ENCODE data around the gene FHIT.

The FHIT gene

DNA sequence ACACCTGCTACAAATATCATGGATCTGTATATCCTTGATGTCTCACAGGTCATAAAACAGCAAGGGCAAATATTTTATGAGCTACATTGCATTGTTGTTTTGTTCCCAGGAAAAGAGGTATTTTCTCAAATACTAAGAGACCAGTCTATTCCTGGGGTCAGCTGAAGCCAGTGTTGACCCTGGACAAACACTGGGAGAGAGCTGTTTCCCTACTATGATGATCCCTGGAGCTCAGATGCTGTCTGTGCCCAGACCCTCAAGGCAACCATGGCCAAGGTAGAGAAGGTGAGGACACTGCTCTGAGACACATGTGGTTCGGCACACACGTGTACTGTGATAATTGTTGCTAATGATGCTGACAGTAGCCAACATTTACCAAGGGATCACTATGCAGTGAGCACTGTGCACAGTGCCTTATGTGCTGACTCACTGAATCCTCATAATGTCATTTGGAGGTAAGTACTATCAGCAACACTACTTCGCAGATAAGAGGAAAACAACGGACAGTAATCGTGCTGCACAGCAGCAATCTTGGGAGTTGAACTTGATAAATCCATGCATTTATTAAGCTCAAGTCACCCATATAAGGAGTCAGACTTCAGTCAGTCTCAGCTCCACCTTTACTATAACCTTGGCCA, 943.6 kb downstream of the FHIT start:
- DNase-seq, result no peak

DNA sequence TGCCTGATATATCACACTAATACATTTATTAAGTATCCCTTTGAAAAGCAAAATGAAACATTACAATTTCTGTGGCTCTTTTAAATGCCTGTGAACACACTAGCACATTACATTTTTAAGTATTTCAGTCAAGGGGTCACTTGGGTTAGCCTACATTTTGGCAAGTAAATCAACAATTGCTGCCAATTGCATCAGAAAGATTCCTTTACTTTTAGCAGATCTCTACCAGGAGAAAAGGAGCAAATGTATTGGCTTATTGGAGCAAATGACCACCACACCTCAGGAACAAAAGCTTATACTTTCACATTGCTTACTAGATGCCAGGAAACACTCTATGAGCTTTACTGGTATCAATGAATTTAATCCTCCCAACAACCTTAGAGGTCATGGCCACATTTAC, 947.1 kb downstream of the FHIT start:
- DNase-seq, result no peak

- no peak for DNase-seq
Observed at GRCh38 chr3:60303160-60303559, 948.1 kb downstream of the FHIT start.

- no peak for DNase-seq
Observed at GRCh38 chr3:60301142-60301541, 950.1 kb downstream of the FHIT start.

GRCh38 chr3:60298141-60298540, 953.1 kb downstream of the FHIT start:
- DNase-seq, result peak; percentile 27

- no peak for DNase-seq
Observed at GRCh38 chr3:60294181-60294580, 957.1 kb downstream of the FHIT start.

DNA sequence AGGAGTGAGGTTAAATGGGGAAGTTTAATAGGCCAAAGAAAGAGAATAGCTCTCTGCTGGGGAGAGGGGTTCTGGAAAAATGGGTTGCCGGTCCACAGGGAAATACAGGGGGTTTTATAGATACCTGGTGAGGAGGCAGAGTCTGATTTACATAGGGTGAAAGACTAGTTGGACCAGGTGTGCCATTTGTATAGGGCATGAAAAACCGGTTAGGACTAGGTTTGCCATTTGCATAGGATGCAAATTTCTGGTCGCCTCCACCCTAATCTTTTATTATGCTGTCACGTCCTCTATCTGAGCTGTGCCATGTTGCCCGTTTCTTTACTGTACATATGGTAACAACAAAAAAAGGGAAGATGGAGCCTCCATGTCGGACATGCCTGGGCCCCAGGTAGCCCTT, 960.1 kb downstream of the FHIT start:
- DNase-seq, result no peak

GRCh38 chr3:60290122-60290492, 961.1 kb downstream of the FHIT start:
- DNase-seq, result no peak

DNA sequence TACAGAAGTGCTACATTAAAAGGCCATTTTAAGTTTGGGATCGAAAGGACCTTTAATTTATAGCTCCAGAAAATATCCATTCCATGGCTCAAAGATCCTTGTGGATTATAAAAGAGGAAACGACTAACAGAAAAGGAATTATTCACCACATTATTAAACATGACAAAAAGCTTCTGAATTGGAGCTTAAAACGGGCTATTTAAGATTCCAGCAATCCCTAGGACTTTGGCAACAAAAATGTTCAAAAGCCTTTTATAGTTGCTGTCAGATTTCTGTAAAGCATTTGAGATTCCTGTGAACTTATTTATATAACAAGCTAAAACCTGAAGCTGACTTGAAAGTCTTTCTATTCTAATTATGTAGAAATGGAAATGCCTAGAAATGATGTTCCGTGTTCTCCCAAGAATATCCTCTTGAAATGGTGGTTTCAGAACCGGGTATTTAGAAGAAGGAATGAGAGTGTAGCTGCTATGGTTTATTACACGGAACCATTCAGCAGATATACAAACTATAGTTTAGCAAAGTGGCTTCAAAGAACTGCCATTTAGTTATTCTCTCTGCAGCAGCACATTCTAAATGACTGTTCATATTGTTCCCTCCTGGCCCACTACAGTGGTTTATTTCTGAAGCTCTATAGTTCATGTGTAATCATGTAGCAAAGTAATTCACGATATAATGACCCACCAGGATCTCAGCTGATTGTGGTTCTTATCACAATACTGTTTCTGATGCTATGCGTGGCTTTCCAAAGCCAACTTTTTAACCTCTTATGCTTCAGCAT, 961.7 kb downstream of the FHIT start:
- DNase-seq, result no peak

GRCh38 chr3:60282866-60283265, 968.4 kb downstream of the FHIT start:
- no peak for DNase-seq

DNA sequence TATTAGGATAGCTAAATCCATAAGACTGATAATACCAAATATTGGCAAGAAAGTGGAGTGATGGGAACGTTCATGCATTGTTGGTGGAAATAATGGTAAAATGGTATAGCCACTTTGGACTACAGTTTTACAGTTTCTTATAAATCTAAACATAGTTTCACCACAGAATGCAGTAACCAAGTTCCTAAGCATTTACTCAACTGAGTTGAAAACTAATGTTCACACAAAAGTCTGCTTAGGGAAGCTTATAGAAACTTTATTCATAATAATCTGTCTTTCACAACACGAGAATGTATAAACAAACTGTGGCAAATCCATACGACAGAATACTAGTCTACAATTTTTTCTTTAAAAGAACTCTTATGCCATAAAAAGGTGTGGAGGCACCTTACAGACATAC, 969.3 kb downstream of the FHIT start:
- DNase-seq, result no peak

DNA sequence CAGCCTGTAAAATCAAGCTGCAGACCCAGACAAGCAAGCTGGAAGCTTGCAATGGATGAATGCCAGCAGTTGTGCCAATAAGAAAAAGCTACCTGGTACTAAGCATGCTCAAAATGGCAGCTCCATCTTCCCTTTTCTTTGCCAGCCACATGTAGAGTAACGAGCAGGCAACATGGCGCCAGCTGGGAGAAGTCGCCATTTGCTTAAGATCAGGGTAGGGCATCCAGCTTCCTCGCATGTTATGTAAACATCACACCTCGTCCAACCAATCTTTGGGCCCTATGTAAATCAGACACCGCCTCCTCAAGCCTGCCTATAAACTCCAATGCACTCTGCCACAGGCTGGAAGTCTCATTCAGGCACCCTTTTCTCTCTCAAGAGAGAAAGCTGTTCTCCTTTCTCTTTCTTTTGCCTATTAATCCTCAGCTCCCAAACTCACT, 973.9 kb downstream of the FHIT start:
- DNase-seq, result no peak

GRCh38 chr3:60276615-60277014, 974.6 kb downstream of the FHIT start:
- DNase-seq, result no peak

GRCh38 chr3:60274646-60275045, 976.6 kb downstream of the FHIT start:
- DNase-seq, result no peak

DNA sequence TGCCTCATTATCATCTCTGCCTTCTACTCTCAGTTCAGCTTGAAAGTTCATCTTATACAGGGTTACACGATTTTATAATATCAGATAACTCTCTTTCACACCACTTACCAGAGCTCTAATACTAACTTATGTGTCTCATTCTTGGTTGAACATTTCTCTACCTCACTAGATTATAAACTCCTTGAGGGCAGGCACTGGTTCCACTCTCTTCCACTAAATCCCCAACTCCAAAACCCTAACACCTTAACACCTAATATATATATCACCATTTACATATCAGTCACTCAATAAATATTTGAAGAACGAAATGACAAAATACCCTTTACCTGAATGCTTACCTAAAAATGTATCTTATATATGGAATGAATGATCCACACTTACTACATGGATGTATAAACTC, 977.2 kb downstream of the FHIT start:
- no peak for DNase-seq

GRCh38 chr3:60269829-60270266, 981.4 kb downstream of the FHIT start:
- DNase-seq, result no peak

DNA sequence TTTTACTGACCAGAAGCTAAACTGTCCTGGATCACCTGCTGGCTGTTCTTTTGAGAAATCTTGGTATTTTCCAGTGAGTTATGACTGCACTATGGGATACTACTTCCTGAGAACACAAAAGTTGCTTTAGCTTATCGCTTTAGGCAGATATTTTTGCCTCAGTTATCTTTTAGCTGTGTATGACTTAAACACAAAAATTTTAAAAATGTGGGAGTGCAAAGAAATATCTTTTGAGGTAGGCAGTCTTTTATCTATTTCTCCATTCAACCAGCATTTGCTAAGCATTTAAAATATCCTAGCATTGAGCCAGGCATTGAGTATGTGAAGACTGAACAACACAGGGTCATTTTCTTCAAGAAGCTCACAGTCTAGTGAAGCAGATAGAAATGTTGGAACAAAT, 981.9 kb downstream of the FHIT start:
- DNase-seq, result no peak

DNA sequence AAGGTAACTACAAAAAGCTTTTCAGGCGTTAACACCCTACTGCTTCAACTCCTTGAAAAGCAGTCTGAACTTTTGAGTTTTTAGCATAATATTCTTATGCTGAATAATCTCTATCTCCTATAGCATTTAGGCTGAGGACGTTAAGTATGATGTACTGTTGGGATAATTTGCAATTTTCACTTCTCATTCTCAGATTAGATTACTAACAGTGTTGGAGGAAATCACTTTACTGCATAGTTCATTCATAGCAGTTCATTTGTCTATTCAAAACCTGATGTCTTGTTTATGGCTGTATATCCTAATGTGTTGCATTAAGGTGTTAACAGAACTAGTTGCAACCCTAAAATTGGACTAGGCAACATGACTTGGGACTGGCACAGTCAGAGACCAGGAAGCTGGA, 983.1 kb downstream of the FHIT start:
- no peak for DNase-seq

GRCh38 chr3:60266444-60266843, 984.8 kb downstream of the FHIT start:
- DNase-seq, result no peak

- no peak for DNase-seq
Observed at GRCh38 chr3:60263191-60263590, 988.1 kb downstream of the FHIT start.

GRCh38 chr3:60262546-60262945, 988.7 kb downstream of the FHIT start:
- DNase-seq, result no peak

- DNase-seq, result no peak
Observed at GRCh38 chr3:60260546-60260945, 990.7 kb downstream of the FHIT start.

DNA sequence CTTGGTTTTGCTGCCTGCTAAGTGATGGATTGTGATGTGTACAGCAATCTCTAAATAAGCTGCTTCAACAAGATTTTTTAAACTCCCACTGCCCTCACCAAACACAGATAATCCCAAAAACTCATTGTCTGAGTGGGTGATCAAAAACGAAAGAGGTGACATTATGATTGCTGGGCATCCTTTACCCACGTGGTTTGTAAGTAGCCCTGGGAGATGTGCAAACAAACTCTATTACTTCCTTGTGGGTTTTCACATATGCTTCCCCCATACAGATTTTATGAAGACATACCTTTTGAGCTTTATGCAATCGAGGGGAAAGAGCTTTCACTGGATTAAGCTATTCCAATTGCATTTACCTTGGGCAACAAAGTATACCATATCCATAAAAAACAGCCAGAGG, 1000.4 kb downstream of the FHIT start:
- DNase-seq, result no peak

DNA sequence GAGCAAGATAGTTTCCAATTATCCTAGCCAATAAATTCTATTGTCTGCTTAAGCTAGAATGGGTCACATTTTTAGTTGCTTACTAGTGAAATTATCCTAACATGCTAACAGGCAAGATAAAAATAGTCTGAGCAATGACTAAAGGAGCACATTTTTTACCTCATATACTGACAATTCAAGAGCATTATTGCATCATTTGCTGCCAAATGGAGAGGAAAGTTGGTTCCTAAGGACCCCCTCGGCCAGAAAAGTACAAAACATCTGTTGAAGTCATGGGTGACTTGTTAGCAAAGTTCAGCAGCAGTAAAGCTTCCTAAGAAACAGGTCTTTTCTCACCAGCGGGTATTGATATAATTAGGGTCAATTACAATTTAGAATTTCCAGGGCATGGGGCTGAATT, 1001.0 kb downstream of the FHIT start:
- no peak for DNase-seq

GRCh38 chr3:60246361-60246760, 1004.9 kb downstream of the FHIT start:
- no peak for DNase-seq
